Measurements from ENCODE around the gene CCT8L2.
"Not testable (repeated sequence)": the region's sequence is repeated elsewhere in the genome, so short reads cannot be mapped to it uniquely, and the experiment has no call there.

CCT8L2 gene

DNA sequence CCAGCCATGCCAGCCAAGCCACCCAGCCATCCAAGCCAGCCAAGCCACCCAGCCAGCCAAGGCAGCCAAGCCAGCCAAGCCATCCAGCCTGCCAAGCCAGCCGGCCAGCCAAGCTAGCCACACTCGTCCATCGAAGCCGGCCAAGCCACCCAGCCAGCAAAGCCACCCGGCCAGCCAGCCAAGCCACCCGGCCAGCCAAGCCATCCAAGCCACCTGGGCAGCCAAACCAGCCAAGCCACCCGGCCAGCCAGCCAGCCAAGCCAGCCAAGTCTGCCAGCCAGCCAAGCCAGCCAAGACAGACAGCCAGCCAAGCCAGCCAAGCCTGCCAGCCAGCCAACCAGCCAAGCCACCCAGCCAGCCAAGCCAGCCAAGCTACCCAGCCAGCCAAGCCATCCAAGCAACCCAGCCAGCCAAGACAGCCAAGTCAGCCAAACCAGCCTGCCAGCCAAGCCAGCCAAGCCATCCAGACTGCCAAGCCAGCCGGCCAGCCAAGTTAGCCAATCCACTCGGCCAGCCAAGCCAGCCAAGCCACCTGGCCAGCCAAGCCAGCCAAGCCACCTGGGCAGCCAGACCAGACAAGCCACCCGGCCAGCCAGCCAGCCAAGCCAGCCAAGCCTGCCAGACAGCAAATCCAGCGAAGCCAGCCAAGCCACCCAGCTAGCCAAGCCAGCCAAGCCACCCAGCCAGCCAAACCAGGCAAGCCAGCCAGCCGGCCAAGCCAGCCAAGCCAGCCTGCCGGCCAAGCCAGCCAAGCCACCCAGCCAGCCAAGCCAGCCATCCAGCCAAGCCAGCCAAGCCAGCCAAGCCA, 24.8 kb downstream of the CCT8L2 start:
- ATAC-seq, H3K9me3 Mint-ChIP-seq, H3K36me3 Mint-ChIP-seq, H3K4me3 Mint-ChIP-seq, H3K4me1 Mint-ChIP-seq, H3K27ac Mint-ChIP-seq: not testable (repeated sequence)
- DNase-seq (ENCODE audit: low spot score in 2 of 2), result peak in 1 of 2 donors; percentile 15

DNA sequence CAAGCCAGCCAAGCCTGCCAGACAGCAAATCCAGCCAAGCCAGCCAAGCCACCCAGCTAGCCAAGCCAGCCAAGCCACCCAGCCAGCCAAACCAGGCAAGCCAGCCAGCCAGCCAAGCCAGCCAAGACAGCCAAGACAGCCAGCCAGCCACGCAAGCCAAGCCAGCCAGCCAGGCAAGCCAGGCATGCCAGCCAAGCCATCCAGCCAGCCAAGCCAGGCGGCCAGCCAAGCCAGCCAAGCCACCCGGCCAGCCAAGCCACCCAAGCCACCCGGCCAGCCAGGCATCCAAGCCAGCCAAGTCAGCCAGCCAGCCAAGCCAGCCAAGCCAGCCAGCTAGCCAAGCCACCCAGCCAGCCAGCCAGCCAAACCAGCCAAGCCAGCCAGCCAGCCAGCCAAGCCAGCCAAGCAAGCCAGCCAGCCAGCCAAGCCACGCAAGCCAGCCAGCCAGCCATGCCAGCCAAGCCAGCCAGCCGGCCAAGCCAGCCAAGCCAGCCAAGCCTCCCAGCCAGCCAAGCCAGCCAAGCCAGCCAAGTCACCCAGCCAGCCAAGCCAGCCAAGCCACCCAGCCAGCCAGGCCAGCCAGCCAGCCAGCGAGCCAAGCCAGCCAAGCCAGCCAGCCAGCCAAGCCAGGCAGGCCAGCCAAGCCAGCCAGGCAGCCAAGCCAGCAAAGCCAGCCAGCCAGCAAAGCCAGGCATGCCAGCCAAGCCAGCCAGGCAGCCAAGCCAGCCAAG, 26.0 kb downstream of the CCT8L2 start:
- H3K4me1 Mint-ChIP-seq; H3K27ac Mint-ChIP-seq; H3K9me3 Mint-ChIP-seq; ATAC-seq; H3K4me3 Mint-ChIP-seq; DNase-seq (ENCODE audit: low spot score in 2 of 2); H3K36me3 Mint-ChIP-seq: not testable (repeated sequence)

DNA sequence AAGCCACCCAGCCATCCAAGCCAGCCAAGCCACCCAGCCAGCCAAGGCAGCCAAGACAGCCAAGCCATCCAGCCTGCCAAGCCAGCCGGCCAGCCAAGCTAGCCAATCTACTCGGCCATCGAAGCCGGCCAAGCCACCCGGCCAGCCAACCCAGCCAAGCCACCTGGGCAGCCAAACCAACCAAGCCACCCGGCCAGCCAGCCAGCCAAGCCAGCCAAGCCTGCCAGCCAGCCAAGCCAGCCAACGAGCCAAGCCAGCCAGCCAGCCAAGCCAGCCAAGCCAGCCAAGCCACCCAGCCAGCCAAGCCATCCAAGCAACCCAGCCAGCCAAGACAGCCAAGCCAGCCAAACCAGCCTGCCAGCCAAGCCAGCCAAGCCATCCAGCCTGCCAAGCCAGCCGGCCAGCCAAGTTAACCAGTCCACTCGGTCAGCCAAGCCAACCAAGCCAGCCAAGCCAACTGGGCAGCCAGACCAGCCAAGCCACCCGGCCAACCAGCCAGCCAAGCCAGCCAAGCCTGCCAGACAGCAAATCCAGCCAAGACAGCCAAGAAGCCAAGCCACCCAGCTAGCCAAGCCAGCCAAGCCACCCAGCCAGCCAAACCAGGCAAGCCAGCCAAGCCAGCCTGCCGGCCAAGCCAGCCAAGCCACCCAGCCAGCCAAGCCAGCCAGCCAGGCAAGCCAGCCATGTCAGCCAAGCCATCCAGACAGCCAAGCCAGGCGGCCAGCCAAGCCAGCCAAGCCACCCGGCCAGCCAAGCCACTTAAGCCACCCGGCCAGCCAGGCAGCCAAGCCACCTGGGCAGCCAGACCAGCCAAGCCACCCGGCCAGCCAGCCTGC, 26.8 kb downstream of the CCT8L2 start:
- ATAC-seq, H3K4me3 Mint-ChIP-seq, H3K27ac Mint-ChIP-seq: not testable (repeated sequence)

DNA sequence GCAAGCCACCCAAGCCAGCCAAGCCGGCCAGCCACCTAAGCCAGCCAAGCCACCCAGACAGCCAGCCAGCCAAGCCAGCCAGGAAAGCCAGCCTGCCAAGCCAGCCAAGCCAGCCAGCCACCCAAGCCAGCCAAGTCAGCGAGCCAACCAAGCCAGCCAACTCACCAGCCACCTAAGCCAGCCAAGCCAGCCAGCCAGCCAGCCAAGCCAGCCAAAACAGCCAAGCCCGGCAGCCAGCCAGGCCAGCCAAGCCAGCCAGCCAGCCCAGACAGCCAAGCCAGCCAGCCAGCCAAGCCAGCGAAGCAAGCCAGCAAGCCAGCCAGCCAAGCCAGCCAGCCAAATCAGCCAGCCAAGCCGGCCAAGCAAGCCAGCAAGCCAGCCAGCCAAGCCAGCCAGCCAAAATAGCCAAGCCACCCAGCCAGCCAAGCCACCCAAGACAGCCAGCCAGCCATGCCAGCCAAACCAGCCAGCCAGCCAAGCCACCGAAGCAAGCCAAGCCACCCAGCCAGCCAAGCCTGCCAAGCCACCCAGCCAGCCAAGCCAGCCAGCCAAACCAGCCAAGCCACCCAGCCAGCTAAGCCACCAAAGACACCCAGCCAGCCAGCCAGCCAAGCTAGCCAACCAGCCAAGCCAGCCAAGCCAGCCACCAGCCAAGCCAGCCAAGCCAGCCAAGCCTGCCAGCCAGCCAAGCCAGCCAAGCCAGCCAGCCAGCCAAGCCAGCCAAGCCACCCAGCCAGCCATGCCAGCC, 27.6 kb downstream of the CCT8L2 start:
- not testable (repeated sequence) for H3K9me3 Mint-ChIP-seq; H3K4me1 Mint-ChIP-seq; DNase-seq (ENCODE audit: low spot score in 2 of 2); H3K36me3 Mint-ChIP-seq; H3K4me3 Mint-ChIP-seq; ATAC-seq; H3K27ac Mint-ChIP-seq

More for the DNA sequence above, 26.8 kb downstream of the CCT8L2 start:
- H3K4me1 Mint-ChIP-seq; DNase-seq (ENCODE audit: low spot score in 2 of 2); H3K9me3 Mint-ChIP-seq; H3K36me3 Mint-ChIP-seq: not testable (repeated sequence)

- H3K36me3 Mint-ChIP-seq, result no peaks in the 10 kb centered on the region
- no peak for DNase-seq (ENCODE audit: low spot score in 2 of 2)
- H3K27ac Mint-ChIP-seq, result no peak overlapping the region
Observed at GRCh38 chr22:16563555-16564520, 28.8 kb downstream of the CCT8L2 start.

DNA sequence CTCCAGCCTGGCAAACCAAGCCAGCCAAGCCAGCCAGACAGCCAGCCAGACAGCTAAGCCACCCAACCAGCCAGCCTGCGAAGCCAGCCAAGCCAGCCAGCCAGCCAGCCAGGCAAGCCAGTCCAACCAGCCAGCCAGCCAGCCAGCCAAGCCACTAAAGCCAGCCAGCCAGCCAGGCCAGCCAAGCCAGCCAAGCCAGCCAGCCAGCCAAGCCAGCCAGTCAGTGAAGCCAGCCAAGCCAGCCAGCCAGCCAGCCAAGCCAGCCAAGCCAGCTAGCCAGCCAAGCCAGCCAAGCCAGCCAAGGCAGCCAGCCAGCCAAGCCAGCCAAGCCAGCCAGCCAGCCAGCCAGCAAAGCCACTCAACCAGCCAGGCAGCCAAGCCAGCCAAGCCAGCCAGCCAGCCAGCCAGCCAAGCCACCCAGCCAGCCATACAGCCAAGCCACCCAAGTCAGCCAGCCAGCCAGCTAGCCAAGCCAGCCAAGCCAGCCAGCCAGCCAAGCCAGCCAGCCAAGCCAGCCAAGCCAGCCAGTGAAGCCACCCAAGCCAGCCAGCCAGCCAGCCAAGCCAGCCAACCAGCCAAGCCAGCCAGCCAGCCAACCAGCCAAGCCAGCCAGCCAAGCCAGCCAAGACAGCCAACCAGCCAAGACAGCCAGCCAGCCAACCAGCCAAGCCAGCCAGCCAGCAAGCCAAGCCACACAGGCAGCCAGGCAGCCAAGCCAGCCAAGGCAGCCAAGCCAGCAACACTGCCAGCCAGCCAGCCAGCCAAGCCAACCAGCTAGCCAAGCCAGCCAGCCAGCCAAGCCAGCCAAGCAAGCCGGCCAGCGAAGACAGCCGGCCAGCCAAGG, 29.7 kb downstream of the CCT8L2 start:
- no peaks in the 10 kb centered on the region for H3K4me1 Mint-ChIP-seq
- no peak overlapping the region for H3K27ac Mint-ChIP-seq
- H3K9me3 Mint-ChIP-seq, result no peaks in the 10 kb centered on the region
- no peak overlapping the region for H3K4me3 Mint-ChIP-seq
- DNase-seq (ENCODE audit: low spot score in 2 of 2) (no peak), ATAC-seq (no peak)
- no peaks in the 10 kb centered on the region for H3K36me3 Mint-ChIP-seq

More at GRCh38 chr22:16563555-16564520, 28.8 kb downstream of the CCT8L2 start:
- Mint-ChIP-seq H3K4me1 (no peaks in the 10 kb centered on the region), H3K9me3 (no peaks in the 10 kb centered on the region), H3K4me3 (no peak overlapping the region)
- ATAC-seq, result no peak

DNA sequence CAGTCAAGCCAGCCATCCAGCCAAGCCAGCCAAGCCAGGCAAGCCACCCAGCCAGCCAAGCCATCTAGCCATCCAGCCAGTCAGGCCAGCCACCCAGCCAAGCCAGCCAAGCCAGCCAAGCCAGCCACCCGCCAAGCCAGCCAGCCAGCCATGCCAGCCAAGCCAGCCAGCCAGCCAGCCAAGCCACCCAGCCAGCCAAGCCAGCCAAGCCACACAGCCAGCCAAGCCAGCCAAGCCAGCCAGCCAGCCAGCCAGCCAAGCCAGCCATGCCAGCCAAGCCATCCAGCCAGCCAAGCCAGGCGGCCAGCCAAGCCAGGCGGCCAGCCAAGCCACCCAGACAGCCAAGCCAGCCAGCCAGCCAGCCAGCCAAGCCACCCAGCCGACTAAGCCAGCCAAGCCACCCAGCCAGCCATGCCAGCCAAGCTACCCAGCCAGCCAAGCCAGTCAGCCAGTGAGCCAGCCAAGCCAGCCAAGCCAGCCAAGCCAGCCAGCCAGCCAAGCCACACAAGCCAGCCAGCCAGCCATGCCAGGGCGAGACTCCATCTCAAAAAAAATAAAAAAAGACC, 31.4 kb downstream of the CCT8L2 start:
- H3K4me3 Mint-ChIP-seq; H3K36me3 Mint-ChIP-seq; ATAC-seq; H3K27ac Mint-ChIP-seq; DNase-seq (ENCODE audit: low spot score in 2 of 2); H3K4me1 Mint-ChIP-seq; H3K9me3 Mint-ChIP-seq: not testable (repeated sequence)

DNA sequence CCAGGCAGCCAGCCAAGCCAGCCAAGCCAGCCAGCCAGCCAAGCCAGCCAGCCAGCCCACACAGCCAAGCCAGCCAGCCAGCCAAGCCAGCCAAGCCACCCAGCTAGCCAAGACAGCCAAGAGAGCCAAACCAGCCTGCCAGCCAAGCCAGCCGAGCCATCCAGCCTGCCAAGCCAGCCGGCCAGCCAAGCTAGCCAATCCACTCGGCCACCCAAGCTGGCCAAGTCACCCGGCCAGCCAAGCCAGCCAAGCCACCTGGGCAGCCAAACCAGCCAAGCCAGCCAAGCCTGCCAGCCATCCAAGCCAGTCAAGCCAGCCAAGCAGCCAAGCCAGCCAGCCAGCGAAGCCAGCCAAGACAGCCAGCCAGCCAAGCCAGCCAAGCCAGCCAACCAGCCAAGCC, 32.0 kb downstream of the CCT8L2 start:
- not testable (repeated sequence) for H3K27ac Mint-ChIP-seq; H3K4me1 Mint-ChIP-seq; H3K36me3 Mint-ChIP-seq; H3K9me3 Mint-ChIP-seq; DNase-seq (ENCODE audit: low spot score in 2 of 2); H3K4me3 Mint-ChIP-seq; ATAC-seq

GRCh38 chr22:16559996-16560395, 32.6 kb downstream of the CCT8L2 start:
- H3K9me3 Mint-ChIP-seq; ATAC-seq; H3K4me3 Mint-ChIP-seq; H3K27ac Mint-ChIP-seq; H3K4me1 Mint-ChIP-seq; H3K36me3 Mint-ChIP-seq; DNase-seq (ENCODE audit: low spot score in 2 of 2): not testable (repeated sequence)

DNA sequence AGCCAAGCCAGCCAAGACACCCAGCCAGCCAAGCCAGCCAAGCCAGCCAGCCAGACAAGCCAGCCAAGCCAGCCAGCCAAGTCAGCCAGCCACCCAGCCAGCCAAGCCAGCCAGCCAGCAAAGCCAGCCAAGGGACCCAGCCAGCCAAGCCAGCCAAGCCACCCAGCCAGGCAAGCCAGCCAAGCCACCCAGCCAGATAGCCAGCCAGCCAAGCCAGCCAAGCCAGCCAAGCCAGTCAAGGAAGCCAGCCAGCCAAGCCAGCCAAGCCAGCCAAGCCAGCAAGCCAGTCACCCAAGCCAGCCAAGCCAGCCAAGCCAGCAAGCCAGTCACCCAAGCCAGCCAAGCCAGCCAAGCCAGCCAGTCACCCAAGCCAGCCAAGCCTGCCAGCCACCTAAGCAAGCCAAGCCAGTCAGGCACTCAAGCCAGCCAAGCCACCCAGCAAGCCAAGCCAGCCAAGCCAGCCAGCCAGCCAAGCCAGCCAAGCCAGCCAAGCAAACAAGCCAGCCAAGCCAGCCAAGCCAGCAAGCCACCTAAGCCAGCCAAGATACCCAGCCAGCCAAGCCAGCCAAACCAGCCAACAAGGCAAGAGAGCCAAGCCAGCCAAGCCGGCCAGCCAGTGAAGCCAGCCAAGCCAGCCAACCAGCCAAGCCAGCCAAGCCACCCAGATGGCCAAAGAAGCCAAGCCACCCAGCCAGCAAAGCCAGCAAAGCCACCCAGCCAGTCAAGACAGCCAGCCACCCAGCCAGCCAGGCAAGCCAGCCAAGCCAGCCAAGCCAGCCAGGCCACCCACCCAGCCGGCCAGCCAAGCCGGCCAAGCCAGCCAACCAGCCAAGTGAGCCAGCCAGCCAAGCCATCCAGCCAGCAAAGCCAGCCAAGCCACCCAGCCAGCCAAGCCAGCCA, 33.3 kb downstream of the CCT8L2 start:
- DNase-seq (ENCODE audit: low spot score in 2 of 2) (no peak), ATAC-seq (no peak)
- no peak overlapping the region for H3K27ac Mint-ChIP-seq
- H3K36me3 Mint-ChIP-seq, result no peaks in the 10 kb centered on the region
- no peak overlapping the region for H3K4me3 Mint-ChIP-seq
- no peaks in the 10 kb centered on the region for H3K4me1 Mint-ChIP-seq
- H3K9me3 Mint-ChIP-seq, result peaks cover 4% of the 10 kb centered on the region

- not testable (repeated sequence) for ATAC-seq; DNase-seq (ENCODE audit: low spot score in 2 of 2); H3K27ac Mint-ChIP-seq; H3K4me1 Mint-ChIP-seq; H3K9me3 Mint-ChIP-seq; H3K36me3 Mint-ChIP-seq; H3K4me3 Mint-ChIP-seq
Observed at GRCh38 chr22:16558376-16558945, 34.1 kb downstream of the CCT8L2 start.

- H3K27ac Mint-ChIP-seq; ATAC-seq; DNase-seq (ENCODE audit: low spot score in 2 of 2); H3K36me3 Mint-ChIP-seq; H3K4me1 Mint-ChIP-seq; H3K9me3 Mint-ChIP-seq; H3K4me3 Mint-ChIP-seq: not testable (repeated sequence)
Observed at GRCh38 chr22:16557511-16557910, 35.1 kb downstream of the CCT8L2 start.

All from stimulated activated effector memory CD8-positive, alpha-beta T cell treated with anti-CD3 and anti-CD28 coated beads, Interleukin-12 subunit alpha, Interleukin-12 subunit beta, amount 100 ng/mL, for 72 hours (primary cell).